ENCODE measurements around the gene SLIT3.

Gene SLIT3

DNA sequence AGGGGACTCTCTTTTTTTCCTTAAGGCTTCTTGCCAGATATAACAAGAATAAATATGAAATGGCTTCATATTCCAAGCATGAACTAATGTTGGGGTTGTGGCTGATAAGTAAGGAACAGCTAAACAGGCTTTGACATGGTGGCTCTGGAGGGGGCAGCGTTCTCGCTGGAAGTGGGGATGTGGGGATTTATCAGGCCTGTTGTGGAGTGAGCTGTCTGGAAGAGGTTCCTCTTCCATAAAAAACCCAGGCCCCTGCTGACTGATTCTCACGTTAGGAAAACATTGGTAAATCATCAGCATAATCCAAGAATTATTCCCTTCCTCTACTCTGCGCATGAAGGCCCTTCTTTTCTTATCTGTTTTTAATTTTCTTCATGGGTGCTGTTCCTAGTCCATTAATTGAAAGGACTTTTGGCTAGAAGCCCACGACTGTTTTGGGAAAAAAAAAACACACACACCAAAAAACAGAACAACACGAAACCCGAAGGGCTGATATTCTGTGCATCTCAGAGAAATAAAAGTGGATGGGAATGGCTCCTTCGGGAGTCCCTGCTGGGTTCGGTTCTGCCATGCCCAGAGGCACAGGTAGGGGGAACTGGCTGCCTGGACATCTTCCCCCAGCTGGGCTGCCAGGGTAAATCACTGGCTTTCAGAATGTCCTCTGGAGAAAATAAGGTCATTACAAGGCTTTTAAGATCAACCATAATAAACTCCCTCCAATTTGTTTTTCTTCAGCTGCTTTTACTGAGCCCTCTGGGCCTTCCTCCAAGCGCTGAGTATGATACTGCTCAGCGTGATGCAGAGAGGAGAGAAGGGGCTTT lies 297.0 kb downstream of the SLIT3 start:
- Histone ChIP-seq H3K27me3 (ENCODE audit: low read depth, low read length) (no peaks in the 10 kb centered on the region), H3K9me3 (ENCODE audit: control insufficient read depth in 1 of 2, low read length in 2 of 2) (no peaks in the 10 kb centered on the region), H3K36me3 (ENCODE audit: control insufficient read depth in 1 of 2, insufficient read depth in 2 of 2, low read length in 2 of 2) (no peaks in the 10 kb centered on the region), H3K4me1 (ENCODE audit: control insufficient read depth in 1 of 2, insufficient read depth in 2 of 2, low read length in 2 of 2) (no peaks in the 10 kb centered on the region), H3K27ac (ENCODE audit: low read length) (no peak overlapping the region), H3K4me3 (ENCODE audit: low read depth in 1 of 2, low read length in 2 of 2) (no peak overlapping the region)

DNA sequence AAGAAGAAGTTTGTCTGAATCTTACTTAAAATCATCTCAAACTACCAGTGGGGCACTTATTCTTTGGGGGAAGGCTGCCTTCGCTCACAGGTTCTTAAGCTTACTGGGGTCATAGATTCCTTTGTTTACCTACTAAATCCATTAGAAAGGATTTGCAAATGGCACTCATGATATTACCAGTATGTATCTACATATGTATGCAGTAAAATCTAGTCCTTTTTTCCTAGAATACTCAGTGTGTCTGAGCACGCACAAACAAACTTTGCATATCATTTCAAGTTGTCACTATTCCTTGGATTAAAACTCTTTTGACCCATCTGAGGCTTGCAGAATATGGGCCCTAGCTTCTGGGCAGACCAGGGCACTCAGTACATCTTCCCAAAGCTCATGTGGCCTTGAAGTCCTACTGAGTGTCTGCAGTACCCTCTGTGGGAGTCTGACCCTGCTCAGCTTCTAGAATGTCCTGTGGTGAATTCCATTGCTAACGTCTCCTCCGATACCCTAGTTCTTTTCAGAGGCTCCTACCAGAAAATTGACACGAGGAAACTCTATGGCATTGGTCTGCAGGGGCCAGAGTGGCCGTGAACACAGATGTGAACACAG lies 297.9 kb downstream of the SLIT3 start:
- Histone ChIP-seq H3K4me1 (ENCODE audit: control insufficient read depth in 1 of 2, insufficient read depth in 2 of 2, low read length in 2 of 2) (no peaks in the 10 kb centered on the region), H3K27ac (ENCODE audit: low read length) (no peak overlapping the region), H3K4me3 (ENCODE audit: low read depth in 1 of 2, low read length in 2 of 2) (no peak overlapping the region), H3K36me3 (ENCODE audit: control insufficient read depth in 1 of 2, insufficient read depth in 2 of 2, low read length in 2 of 2) (no peaks in the 10 kb centered on the region), H3K9me3 (ENCODE audit: control insufficient read depth in 1 of 2, low read length in 2 of 2) (no peaks in the 10 kb centered on the region), H3K27me3 (ENCODE audit: low read depth, low read length) (no peaks in the 10 kb centered on the region)

DNA sequence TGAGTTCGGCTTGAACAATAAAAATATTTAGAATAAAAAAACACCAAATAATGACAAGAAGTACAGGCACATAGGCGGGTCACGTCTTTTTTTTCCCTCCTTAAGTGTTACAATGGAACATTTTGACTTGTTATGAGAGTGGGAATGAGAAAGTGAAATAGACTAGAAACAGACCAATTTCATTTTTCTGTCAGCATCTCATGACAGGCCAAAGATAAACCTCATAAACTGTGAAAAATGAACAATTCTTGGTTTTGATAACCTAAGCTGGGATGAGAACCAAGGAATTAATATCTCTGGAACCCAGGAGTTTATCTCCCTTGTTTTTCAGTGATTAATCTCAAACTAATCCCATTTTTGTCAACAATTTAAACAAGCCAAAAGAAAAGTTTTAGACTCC lies 299.5 kb downstream of the SLIT3 start:
- no peaks in the 10 kb centered on the region for H3K27me3 ChIP-seq (ENCODE audit: low read depth, low read length)
- no peaks in the 10 kb centered on the region for H3K4me1 ChIP-seq (ENCODE audit: control insufficient read depth in 1 of 2, insufficient read depth in 2 of 2, low read length in 2 of 2)

DNA sequence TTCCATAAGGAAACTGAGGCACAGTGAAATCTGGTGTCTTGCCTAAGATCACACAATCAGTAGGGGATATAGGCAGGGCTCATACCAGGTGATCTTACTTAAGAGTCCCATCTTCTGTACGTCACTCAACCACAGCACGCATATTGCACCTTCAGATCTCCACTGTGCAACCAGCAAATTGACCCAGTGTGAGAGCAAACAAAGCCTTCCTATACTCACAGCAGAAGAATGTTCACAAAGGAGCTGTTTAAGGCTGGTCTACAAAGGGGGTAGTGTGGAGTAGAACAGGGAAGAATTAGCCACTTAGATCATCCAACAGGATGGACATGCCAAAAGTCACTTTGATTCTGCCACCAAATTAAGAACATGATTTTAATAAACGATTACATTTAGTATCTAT lies 305.9 kb downstream of the SLIT3 start:
- no peaks in the 10 kb centered on the region for H3K4me1 ChIP-seq (ENCODE audit: control insufficient read depth in 1 of 2, insufficient read depth in 2 of 2, low read length in 2 of 2)
- H3K27me3 ChIP-seq (ENCODE audit: low read depth, low read length) = no peaks in the 10 kb centered on the region
- no peak overlapping the region for H3K4me3 ChIP-seq (ENCODE audit: low read depth in 1 of 2, low read length in 2 of 2)
- H3K27ac ChIP-seq (ENCODE audit: low read length) = no peak overlapping the region
- H3K36me3 ChIP-seq (ENCODE audit: control insufficient read depth in 1 of 2, insufficient read depth in 2 of 2, low read length in 2 of 2) = no peaks in the 10 kb centered on the region
- H3K9me3 ChIP-seq (ENCODE audit: control insufficient read depth in 1 of 2, low read length in 2 of 2) = no peaks in the 10 kb centered on the region

More for the DNA sequence above, 299.5 kb downstream of the SLIT3 start:
- Histone ChIP-seq H3K36me3 (ENCODE audit: control insufficient read depth in 1 of 2, insufficient read depth in 2 of 2, low read length in 2 of 2) (no peaks in the 10 kb centered on the region), H3K27ac (ENCODE audit: low read length) (no peak overlapping the region), H3K9me3 (ENCODE audit: control insufficient read depth in 1 of 2, low read length in 2 of 2) (no peaks in the 10 kb centered on the region), H3K4me3 (ENCODE audit: low read depth in 1 of 2, low read length in 2 of 2) (no peak overlapping the region)

DNA sequence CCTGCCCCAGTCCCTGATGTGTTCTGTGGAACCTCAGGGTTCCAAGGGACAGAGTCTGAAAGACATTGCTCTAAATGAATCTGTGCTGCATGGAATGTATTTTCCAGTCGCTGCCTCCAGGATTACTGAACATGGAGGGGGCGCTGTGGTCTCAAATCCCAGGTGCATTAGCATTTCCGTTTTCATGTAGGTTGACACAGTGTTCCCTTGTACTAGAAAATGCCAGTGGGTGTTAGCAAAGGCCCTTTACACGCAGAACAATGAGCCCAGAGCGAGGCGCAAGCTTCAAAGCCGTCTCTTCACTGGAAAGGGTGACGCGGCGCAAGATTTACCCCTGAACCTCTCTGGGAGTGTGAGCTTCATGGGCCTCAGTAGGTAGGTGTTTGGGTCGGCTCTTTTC lies 308.3 kb downstream of the SLIT3 start:
- no peaks in the 10 kb centered on the region for H3K9me3 ChIP-seq (ENCODE audit: control insufficient read depth in 1 of 2, low read length in 2 of 2)
- no peaks in the 10 kb centered on the region for H3K27me3 ChIP-seq (ENCODE audit: low read depth, low read length)
- no peaks in the 10 kb centered on the region for H3K36me3 ChIP-seq (ENCODE audit: control insufficient read depth in 1 of 2, insufficient read depth in 2 of 2, low read length in 2 of 2)
- no peak overlapping the region for H3K4me3 ChIP-seq (ENCODE audit: low read depth in 1 of 2, low read length in 2 of 2)
- H3K4me1 ChIP-seq (ENCODE audit: control insufficient read depth in 1 of 2, insufficient read depth in 2 of 2, low read length in 2 of 2) = peaks cover 0 to 5% of the 10 kb centered on the region in 2 donors
- H3K27ac ChIP-seq (ENCODE audit: low read length) = no peak overlapping the region

DNA sequence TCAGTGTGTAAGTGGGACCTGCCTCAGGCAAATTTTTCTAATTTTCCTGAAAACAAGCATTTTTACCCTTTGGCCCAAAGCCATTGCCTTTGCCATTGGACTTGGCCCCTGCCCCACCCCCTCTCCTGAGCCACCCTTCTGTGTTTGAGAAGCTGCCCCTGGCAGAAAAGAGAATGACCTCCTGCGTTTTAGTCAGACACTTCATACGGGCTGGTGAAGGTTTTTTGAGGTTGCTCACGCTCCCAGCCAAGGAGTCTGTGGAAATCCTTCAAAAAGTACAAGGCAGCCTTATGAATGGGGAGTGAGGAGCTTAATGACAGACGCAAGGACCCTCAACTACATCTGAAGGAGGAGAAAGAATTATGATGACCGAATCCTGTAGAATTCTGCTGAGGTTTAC lies 308.9 kb downstream of the SLIT3 start:
- H3K27ac ChIP-seq (ENCODE audit: low read length) = no peak overlapping the region
- no peaks in the 10 kb centered on the region for H3K27me3 ChIP-seq (ENCODE audit: low read depth, low read length)
- H3K4me1 ChIP-seq (ENCODE audit: control insufficient read depth in 1 of 2, insufficient read depth in 2 of 2, low read length in 2 of 2) = peaks cover 0 to 5% of the 10 kb centered on the region in 2 donors
- H3K4me3 ChIP-seq (ENCODE audit: low read depth in 1 of 2, low read length in 2 of 2) = no peak overlapping the region
- no peaks in the 10 kb centered on the region for H3K36me3 ChIP-seq (ENCODE audit: control insufficient read depth in 1 of 2, insufficient read depth in 2 of 2, low read length in 2 of 2)
- H3K9me3 ChIP-seq (ENCODE audit: control insufficient read depth in 1 of 2, low read length in 2 of 2) = no peaks in the 10 kb centered on the region

DNA sequence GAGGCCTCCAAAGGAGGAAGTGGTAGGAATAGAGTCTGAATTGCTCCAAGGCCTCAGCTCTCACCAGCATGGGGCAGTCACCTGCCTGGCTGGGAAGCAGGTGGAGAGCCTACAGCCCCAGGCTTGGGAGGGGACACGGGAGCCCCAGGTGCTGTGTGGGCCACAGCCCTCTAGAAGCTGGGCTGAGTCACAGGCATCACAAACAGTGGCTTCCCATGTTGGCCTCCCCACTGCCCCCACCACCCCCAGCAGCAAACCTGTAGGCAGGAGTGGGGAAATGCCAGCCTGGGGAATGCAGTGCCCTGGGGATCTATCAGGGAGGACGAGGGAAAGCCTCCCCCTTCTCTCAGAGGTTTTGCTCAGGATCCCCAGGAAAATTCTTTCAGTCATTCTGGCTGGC lies 309.6 kb downstream of the SLIT3 start:
- Histone ChIP-seq H3K27ac (ENCODE audit: low read length) (no peak overlapping the region), H3K36me3 (ENCODE audit: control insufficient read depth in 1 of 2, insufficient read depth in 2 of 2, low read length in 2 of 2) (no peaks in the 10 kb centered on the region)

DNA sequence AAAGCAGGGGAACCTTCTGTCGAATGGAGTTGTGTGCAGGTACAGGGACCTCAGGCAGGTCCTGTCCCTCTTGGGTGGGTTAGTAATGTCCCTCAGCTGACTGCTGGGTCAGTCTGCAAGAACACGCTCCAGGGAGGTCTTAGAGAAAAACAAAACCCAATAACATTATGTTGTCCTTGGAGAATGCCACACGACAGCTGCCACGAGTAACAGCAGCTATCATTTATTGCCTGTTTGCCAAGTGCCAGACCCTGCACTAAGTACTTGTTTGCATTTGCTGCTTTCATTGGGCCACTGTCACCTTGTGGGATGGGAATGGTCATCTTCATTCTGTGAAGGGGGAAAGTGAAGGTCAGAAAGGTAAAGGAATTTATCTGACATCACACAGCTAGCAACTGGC lies 310.3 kb downstream of the SLIT3 start:
- H3K27me3 ChIP-seq (ENCODE audit: low read depth, low read length) = no peaks in the 10 kb centered on the region
- H3K4me3 ChIP-seq (ENCODE audit: low read depth in 1 of 2, low read length in 2 of 2) = no peak overlapping the region
- no peaks in the 10 kb centered on the region for H3K9me3 ChIP-seq (ENCODE audit: control insufficient read depth in 1 of 2, low read length in 2 of 2)
- H3K27ac ChIP-seq (ENCODE audit: low read length) = no peak overlapping the region
- peaks cover 0 to 5% of the 10 kb centered on the region in 2 donors for H3K4me1 ChIP-seq (ENCODE audit: control insufficient read depth in 1 of 2, insufficient read depth in 2 of 2, low read length in 2 of 2)
- H3K36me3 ChIP-seq (ENCODE audit: control insufficient read depth in 1 of 2, insufficient read depth in 2 of 2, low read length in 2 of 2) = no peaks in the 10 kb centered on the region

More for the DNA sequence above, 309.6 kb downstream of the SLIT3 start:
- Histone ChIP-seq H3K27me3 (ENCODE audit: low read depth, low read length) (no peaks in the 10 kb centered on the region), H3K4me1 (ENCODE audit: control insufficient read depth in 1 of 2, insufficient read depth in 2 of 2, low read length in 2 of 2) (peaks cover 0 to 5% of the 10 kb centered on the region in 2 donors), H3K9me3 (ENCODE audit: control insufficient read depth in 1 of 2, low read length in 2 of 2) (no peaks in the 10 kb centered on the region), H3K4me3 (ENCODE audit: low read depth in 1 of 2, low read length in 2 of 2) (no peak overlapping the region)

DNA sequence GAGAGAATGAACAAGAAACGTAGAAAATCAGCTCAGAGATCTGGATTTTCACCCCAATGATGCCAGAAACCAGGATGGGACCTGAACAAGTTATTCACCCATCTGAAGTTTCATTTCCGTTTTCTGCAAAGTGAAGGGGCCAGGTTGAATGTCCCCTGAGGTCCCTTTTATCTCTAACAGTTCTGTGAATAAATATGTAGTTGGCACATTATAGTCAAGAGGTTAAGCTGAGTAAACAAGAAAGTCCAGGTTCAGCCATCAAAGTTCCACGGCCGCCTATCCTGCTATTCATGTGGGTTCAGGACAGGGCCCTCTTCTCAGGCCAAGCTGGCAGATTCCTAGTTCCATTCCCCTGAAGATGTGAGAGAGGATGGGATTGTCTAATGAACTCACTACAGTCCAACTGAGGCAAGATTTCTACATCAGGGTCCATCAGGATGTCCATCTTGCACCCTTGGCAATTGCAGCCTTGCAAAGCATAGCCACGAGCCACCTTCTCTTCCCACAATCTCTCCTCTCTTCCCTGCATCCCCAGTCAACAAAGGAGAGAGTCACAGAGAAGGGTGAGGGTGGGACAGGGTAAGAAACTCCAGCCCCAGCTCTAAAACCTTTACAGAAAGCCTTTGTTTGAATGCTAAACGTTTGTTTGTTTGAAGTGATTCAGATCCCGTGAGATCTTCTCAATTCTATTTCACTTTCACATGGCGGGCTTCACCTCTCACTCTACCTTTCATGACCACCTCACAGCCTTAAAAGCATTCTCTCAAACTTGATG lies 311.0 kb downstream of the SLIT3 start:
- Histone ChIP-seq H3K9me3 (ENCODE audit: control insufficient read depth in 1 of 2, low read length in 2 of 2) (no peaks in the 10 kb centered on the region), H3K4me1 (ENCODE audit: control insufficient read depth in 1 of 2, insufficient read depth in 2 of 2, low read length in 2 of 2) (peaks cover 0 to 5% of the 10 kb centered on the region in 2 donors), H3K36me3 (ENCODE audit: control insufficient read depth in 1 of 2, insufficient read depth in 2 of 2, low read length in 2 of 2) (no peaks in the 10 kb centered on the region), H3K27ac (ENCODE audit: low read length) (no peak overlapping the region), H3K27me3 (ENCODE audit: low read depth, low read length) (no peaks in the 10 kb centered on the region), H3K4me3 (ENCODE audit: low read depth in 1 of 2, low read length in 2 of 2) (no peak overlapping the region)

DNA sequence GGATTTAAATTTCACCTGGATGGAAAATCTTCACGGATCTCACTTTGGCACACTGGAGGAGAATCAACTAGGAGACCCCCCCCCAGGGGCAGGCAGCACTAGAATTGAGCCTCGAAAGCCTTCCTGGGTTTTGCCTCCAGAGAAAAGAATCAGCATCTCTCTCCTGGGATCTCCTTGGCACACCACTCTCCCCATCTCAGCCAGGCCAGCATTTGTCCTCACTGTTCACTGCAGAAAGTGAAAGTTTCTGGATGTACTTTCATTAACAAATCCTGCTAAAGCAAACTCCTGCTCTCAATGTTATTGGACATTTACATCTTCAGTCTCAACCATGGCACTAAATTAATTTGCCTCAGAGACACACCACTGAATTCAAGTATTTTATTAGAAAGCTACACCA lies 312.2 kb downstream of the SLIT3 start:
- Histone ChIP-seq H3K27me3 (ENCODE audit: low read depth, low read length) (no peaks in the 10 kb centered on the region), H3K9me3 (ENCODE audit: control insufficient read depth in 1 of 2, low read length in 2 of 2) (no peaks in the 10 kb centered on the region), H3K4me3 (ENCODE audit: low read depth in 1 of 2, low read length in 2 of 2) (no peak overlapping the region), H3K36me3 (ENCODE audit: control insufficient read depth in 1 of 2, insufficient read depth in 2 of 2, low read length in 2 of 2) (no peaks in the 10 kb centered on the region), H3K4me1 (ENCODE audit: control insufficient read depth in 1 of 2, insufficient read depth in 2 of 2, low read length in 2 of 2) (peaks cover 0 to 5% of the 10 kb centered on the region in 2 donors), H3K27ac (ENCODE audit: low read length) (no peak overlapping the region)

DNA sequence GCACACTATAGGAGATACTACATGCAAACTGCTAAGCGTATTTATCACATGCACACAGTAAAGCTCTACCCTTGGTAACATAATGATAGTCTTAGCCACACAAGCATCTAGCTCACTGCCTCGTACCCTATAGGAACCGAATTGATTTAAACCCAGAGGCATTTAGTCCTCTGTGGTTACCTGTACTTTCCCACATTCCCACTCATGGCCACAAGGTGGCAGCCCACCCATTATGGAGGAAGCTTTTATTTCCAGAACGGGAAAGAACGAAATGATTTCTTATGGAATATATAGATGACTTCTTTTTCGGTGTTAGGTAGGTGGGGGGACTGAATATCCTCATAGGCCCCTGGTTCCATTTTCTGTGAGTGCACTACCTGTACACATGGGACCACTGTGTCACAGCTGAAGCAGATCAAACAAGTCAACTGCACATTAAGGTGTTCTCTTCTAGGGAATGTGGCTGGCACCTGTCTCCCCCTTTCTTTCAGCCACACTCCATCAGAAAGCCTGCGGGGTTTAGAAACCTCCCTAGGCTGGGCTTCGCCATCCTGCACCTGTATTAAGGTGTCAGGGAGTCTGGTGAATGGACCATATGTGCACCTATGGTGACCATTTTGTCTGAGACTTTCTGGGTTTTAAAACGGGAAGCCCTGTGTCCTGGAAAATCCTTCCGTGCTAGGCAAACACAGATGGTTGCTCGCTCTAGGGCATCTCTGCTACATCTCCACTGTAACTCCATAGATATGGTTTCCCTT lies 313.2 kb downstream of the SLIT3 start:
- peaks cover 0 to 5% of the 10 kb centered on the region in 2 donors for H3K4me1 ChIP-seq (ENCODE audit: control insufficient read depth in 1 of 2, insufficient read depth in 2 of 2, low read length in 2 of 2)
- H3K27me3 ChIP-seq (ENCODE audit: low read depth, low read length) = no peaks in the 10 kb centered on the region
- H3K36me3 ChIP-seq (ENCODE audit: control insufficient read depth in 1 of 2, insufficient read depth in 2 of 2, low read length in 2 of 2) = no peaks in the 10 kb centered on the region
- H3K27ac ChIP-seq (ENCODE audit: low read length) = no peak overlapping the region
- no peaks in the 10 kb centered on the region for H3K9me3 ChIP-seq (ENCODE audit: control insufficient read depth in 1 of 2, low read length in 2 of 2)
- no peak overlapping the region for H3K4me3 ChIP-seq (ENCODE audit: low read depth in 1 of 2, low read length in 2 of 2)
